Stimulated activated CD4-positive, alpha-beta T cell treated with anti-CD3 and anti-CD28 coated beads, Interleukin-1b, Interleukin-23, amount 100 ng/mL, for 1 hour (primary cell): ENCODE measurements around the gene TULP4.
"Not testable (repeated sequence)": the region's sequence is repeated elsewhere in the genome, so short reads cannot be mapped to it uniquely, and the experiment has no call there.

Experiments used
- DNase-seq, 2 donors: peaks; one replicate each; pipeline ENCODE4 v3.0.0-alpha.2; 2020; ENCODE audit warnings: low read depth in 2 of 2

TULP4 gene

GRCh38 chr6:158501360-158502262 lies 189.3 kb downstream of the TULP4 start:
- DNase-seq = no peak

GRCh38 chr6:158502263-158502950 lies 190.1 kb downstream of the TULP4 start:
- no peak for DNase-seq

GRCh38 chr6:158503222-158503621 lies 191.0 kb downstream of the TULP4 start:
- no peak for DNase-seq

GRCh38 chr6:158503846-158504245 lies 191.6 kb downstream of the TULP4 start:
- no peak for DNase-seq

- DNase-seq = no peak
These were observed 192.9 kb downstream of the TULP4 start for GRCh38 chr6:158505194-158505593.

GRCh38 chr6:158506601-158507000 lies 194.3 kb downstream of the TULP4 start:
- no peak for DNase-seq

GRCh38 chr6:158507174-158507573 lies 194.9 kb downstream of the TULP4 start:
- DNase-seq = no peak

- DNase-seq = no peak
These were observed 196.2 kb downstream of the TULP4 start for GRCh38 chr6:158508450-158508849.

- DNase-seq = no peak
These were observed 197.2 kb downstream of the TULP4 start for GRCh38 chr6:158509465-158509864.

- DNase-seq = no peak
These were observed 200.5 kb downstream of the TULP4 start for GRCh38 chr6:158512809-158513208.

GRCh38 chr6:158514176-158514575 lies 201.9 kb downstream of the TULP4 start:
- DNase-seq = no peak

GRCh38 chr6:158514991-158515390 lies 202.7 kb downstream of the TULP4 start:
- DNase-seq = no peak

GRCh38 chr6:158516098-158516497 lies 203.8 kb downstream of the TULP4 start:
- no peak for DNase-seq

- DNase-seq = no peak
These were observed 204.8 kb downstream of the TULP4 start for GRCh38 chr6:158517038-158517437.

- no peak for DNase-seq
These were observed 205.3 kb downstream of the TULP4 start for GRCh38 chr6:158517581-158517980.

- DNase-seq = peak in 1 of 2 donors; percentile 15
These were observed 206.2 kb downstream of the TULP4 start for GRCh38 chr6:158518191-158519127.

GRCh38 chr6:158519300-158519699 lies 207.0 kb downstream of the TULP4 start:
- DNase-seq = no peak

GRCh38 chr6:158519761-158520160 lies 207.5 kb downstream of the TULP4 start:
- DNase-seq = no peak

- not testable (repeated sequence) for DNase-seq
These were observed 208.7 kb downstream of the TULP4 start for GRCh38 chr6:158520975-158521374.

GRCh38 chr6:158521759-158522158 lies 209.5 kb downstream of the TULP4 start:
- no peak for DNase-seq

- no peak for DNase-seq
These were observed 210.4 kb downstream of the TULP4 start for GRCh38 chr6:158522616-158523015.

- no peak for DNase-seq
These were observed 212.0 kb downstream of the TULP4 start for GRCh38 chr6:158524311-158524710.
